Measurements from ENCODE around the gene IMMP2L.

DNA sequence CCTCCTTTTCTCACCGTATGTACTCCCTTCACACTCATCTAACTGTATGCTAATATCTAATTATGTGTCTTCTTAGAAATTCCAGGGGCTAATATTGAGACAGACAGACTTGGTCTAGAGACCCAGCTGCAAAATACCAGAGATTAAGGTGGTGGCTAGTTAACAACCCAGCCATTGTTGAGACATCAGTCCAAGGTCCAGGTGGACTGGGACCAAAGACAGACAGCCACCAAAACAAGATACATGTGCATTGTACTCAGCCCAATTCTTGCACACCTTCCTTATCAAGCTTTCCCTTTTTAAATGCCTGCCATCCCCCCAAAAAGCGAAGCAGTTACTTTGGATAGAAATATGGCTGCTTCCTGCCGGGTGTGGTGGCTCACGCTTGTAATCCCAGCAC lies 514.7 kb downstream of the IMMP2L start:
- TF ChIP-seq, protein P1, sequence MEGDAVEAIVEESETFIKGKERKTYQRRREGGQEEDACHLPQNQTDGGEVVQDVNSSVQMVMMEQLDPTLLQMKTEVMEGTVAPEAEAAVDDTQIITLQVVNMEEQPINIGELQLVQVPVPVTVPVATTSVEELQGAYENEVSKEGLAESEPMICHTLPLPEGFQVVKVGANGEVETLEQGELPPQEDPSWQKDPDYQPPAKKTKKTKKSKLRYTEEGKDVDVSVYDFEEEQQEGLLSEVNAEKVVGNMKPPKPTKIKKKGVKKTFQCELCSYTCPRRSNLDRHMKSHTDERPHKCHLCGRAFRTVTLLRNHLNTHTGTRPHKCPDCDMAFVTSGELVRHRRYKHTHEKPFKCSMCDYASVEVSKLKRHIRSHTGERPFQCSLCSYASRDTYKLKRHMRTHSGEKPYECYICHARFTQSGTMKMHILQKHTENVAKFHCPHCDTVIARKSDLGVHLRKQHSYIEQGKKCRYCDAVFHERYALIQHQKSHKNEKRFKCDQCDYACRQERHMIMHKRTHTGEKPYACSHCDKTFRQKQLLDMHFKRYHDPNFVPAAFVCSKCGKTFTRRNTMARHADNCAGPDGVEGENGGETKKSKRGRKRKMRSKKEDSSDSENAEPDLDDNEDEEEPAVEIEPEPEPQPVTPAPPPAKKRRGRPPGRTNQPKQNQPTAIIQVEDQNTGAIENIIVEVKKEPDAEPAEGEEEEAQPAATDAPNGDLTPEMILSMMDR (conservative IDR thresholded peaks at IDR 0.05; ENCODE audit: low read length) = no peak
- TF ChIP-seq EZH2phosphoT487 (IDR thresholded peaks at IDR 0.05; ENCODE audit: borderline replicate concordance) = no peak

Data from Loucy (cell line).